ENCODE measurements around the gene NLN. TPM values are rescaled to one million over a fixed set of nuclear protein-coding genes. Genes with fewer than 3 reads are reported as not detected.

NLN gene
- total and polyA plus RNA-seq, 9 of the 15 experiments (the other 6 are each of a cell fraction or from before 2014, with no cell fraction given): 6.9 to 45.2 (median 28.8) TPM

DNA sequence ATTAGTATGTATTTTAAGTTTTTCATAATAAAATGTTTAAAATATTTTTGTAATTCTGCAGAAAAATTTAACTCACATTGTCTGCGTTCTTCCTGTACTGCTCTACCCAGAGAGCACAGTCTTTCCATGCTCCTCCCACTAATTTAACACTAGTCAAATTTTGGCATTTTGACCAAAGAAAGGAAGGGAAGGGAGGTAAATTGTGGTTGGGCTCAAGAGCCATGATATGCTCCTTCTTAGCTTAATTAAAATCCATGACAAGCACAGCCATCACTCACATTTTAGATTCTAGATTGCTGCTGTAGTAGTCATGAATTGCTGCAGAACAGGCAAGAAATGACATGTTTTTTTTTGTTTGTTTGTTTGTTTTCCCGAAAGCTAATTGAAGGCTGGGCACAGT is 98.4 kb downstream of the NLN start:
- intact Hi-C loops (cut with micrococcal nuclease): no loop called here
- Histone ChIP-seq H3K9ac (ENCODE audit: insufficient read depth in 1 of 2, low read depth in 2 of 2, low read length in 2 of 2) (no peak overlapping the region), H4K20me1 (replicated peaks; ENCODE audit: control insufficient read depth, insufficient read depth, low read length) (no peaks in the 10 kb centered on the region), H3K9me1 (ENCODE audit: control insufficient read depth, insufficient read depth, low read length) (no peaks in the 10 kb centered on the region), H3K79me2 (ENCODE audit: control insufficient read depth, insufficient read depth, low read length) (no peaks in the 10 kb centered on the region), H2AFZ (ENCODE audit: low read depth, low read length) (no peak overlapping the region), H3K4me1 (replicated peaks in 1 of 2; ENCODE audit: control insufficient read depth in 2 of 2, insufficient read depth in 2 of 2, low read length in 2 of 2) (no peaks in the 10 kb centered on the region), H3K27ac (ENCODE audit: extremely low read depth, low read depth, low read length) (no peak overlapping the region), H3K27me3 (ENCODE audit: control insufficient read depth in 2 of 2, insufficient read depth in 2 of 2, low read length in 2 of 2) (no peaks in the 10 kb centered on the region), H3K36me3 (ENCODE audit: control insufficient read depth, insufficient read depth, low read length) (peaks cover 14% of the 10 kb centered on the region; the same call in 1 of the 3 replicates), H3K4me3 (no peak overlapping the region), H3K4me2 (ENCODE audit: insufficient read depth, low read length) (no peak overlapping the region), H3K9me3 (replicated peaks; ENCODE audit: control insufficient read depth, insufficient read depth, low read depth, low read length) (no peaks in the 10 kb centered on the region)
- FAIRE-seq: no peak
- BruUV-seq (replicated peaks): no TSS peak
- in situ Hi-C loops (cut with MboI): no loop called here
- no peak for ATAC-seq
- TF ChIP-seq ETV5 (CRISPR knock-in tag; IDR thresholded peaks at IDR 0.05; ENCODE audit: low read depth) (no peak), TEAD2 (tag; IDR thresholded peaks at IDR 0.05) (no peak), ZNF639 (CRISPR knock-in tag; conservative IDR thresholded peaks at IDR 0.05 in 1 of 2, IDR thresholded peaks at IDR 0.05 in 1 of 2) (no peak), IFI16 (CRISPR knock-in tag; IDR thresholded peaks at IDR 0.05) (no peak), RFX7 (CRISPR knock-in tag; IDR thresholded peaks at IDR 0.05) (no peak), LEF1 (IDR thresholded peaks at IDR 0.05) (no peak), PRPF4 (IDR thresholded peaks at IDR 0.05; ENCODE audit: insufficient read depth, low read depth, low read length, poor library complexity, severe bottlenecking) (no peak), RBM22 (IDR thresholded peaks at IDR 0.05; ENCODE audit: low read depth, low read length, poor library complexity, severe bottlenecking) (no peak), ZNF253 (CRISPR knock-in tag; conservative IDR thresholded peaks at IDR 0.05) (no peak), ZFX (CRISPR knock-in tag; IDR thresholded peaks at IDR 0.05) (no peak), ZNF444 (CRISPR knock-in tag; IDR thresholded peaks at IDR 0.05) (no peak), NR3C1 (CRISPR knock-in tag; IDR thresholded peaks at IDR 0.05) (no peak), NFYB (IDR thresholded peaks at IDR 0.05; ENCODE audit: extremely low read depth, insufficient read length) (no peak), ZNF316 (IDR thresholded peaks at IDR 0.05) (no peak)
- TF ChIP-seq, protein P1, sequence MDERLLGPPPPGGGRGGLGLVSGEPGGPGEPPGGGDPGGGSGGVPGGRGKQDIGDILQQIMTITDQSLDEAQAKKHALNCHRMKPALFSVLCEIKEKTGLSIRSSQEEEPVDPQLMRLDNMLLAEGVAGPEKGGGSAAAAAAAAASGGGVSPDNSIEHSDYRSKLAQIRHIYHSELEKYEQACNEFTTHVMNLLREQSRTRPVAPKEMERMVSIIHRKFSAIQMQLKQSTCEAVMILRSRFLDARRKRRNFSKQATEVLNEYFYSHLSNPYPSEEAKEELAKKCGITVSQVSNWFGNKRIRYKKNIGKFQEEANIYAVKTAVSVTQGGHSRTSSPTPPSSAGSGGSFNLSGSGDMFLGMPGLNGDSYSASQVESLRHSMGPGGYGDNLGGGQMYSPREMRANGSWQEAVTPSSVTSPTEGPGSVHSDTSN (CRISPR knock-in tag; IDR thresholded peaks at IDR 0.05; ENCODE audit: low read depth): no peak
- TF ChIP-seq, protein P1 (tag; conservative IDR thresholded peaks at IDR 0.05; ENCODE audit: low read depth): no peak
- TF ChIP-seq, protein P2, sequence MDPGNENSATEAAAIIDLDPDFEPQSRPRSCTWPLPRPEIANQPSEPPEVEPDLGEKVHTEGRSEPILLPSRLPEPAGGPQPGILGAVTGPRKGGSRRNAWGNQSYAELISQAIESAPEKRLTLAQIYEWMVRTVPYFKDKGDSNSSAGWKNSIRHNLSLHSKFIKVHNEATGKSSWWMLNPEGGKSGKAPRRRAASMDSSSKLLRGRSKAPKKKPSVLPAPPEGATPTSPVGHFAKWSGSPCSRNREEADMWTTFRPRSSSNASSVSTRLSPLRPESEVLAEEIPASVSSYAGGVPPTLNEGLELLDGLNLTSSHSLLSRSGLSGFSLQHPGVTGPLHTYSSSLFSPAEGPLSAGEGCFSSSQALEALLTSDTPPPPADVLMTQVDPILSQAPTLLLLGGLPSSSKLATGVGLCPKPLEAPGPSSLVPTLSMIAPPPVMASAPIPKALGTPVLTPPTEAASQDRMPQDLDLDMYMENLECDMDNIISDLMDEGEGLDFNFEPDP (CRISPR knock-in tag; IDR thresholded peaks at IDR 0.05): no peak
- TF ChIP-seq, protein P3, sequence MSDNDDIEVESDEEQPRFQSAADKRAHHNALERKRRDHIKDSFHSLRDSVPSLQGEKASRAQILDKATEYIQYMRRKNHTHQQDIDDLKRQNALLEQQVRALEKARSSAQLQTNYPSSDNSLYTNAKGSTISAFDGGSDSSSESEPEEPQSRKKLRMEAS (CRISPR knock-in tag; IDR thresholded peaks at IDR 0.05): no peak
- whole genome bisulfite sequencing (ENCODE audit: insufficient coverage, low coverage, missing lambda C conversion rate): 89% methylated on average over 2 of the region's 2 CpGs
- ChIA-PET POLR2A (no interaction called here), CTCF (ENCODE audit: low intra/inter-chr PET ratio) (no interaction called here)
- DNase-seq (ENCODE audit: extremely low read depth in 1 of 4, low spot score in 3 of 4): no peak
